ENCODE results near the gene DACT2.

Gene DACT2

DNA sequence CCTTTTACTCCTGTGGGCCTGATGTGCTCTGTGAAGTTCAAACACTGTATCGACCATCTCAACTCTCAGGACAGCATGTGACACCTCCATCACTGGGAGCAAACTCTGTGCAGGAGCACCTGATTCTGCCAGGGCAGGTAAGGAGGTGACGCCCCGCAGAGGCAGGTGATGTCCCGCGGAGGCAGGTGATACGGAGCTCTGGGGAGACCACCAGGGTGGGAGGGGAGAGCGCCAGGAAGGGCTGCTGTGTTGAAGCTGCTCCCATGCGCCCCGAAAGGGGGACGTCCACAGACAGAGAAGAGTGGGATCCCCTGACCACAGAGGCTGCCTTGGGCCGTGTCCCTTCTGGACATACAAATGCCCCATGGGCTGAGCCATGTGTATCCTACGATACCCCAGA is 58.3 kb downstream of the DACT2 start:
- DNase-seq: no peak

- DNase-seq: no peak
Measured at GRCh38 chr6:168260420-168260987, 59.1 kb downstream of the DACT2 start.

DNA sequence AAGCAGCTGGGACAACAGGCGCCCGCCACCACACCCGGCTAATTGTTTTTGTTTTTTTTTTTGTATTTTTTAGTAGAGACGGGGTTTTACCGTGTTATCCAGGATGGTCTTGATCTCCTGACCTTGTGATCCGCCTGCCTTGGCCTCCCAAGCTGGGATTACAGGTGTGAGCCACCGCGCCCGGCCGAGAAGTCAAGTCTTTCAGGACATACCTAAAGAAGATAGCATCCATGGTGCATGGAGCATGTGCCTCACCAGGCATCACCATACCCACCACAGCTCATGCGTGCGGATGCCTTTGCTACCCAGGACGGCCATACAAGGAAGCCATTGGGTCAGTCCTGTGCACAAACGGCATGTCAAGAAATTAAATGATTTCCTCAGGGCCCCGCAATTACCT is 60.8 kb downstream of the DACT2 start:
- DNase-seq: no peak

DNA sequence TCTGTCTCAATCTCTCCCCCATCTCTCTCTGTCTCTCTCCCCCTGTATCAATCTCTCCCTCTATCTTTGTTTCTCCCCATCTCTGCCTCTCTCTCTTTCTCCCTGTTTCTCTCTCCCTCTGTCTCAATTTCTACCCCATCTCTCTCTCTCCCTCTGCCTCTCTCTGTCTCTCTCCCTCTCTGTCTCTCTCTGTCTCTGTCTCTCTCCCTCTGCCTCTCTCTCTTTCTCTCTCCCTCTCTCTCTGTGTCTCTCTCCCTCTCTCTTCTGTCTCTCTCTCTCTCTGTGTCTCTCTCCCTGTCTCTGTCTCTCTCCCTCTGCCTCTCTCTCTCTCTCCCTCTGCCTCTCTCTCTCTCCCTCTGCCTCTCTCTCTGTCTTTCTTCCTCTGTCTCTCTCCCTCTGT is 62.6 kb downstream of the DACT2 start:
- DNase-seq: no peak

Measured in GDM1 (cell line).